Motor neuron (in vitro differentiated cells): ENCODE measurements around the gene F8. TPM values are rescaled to one million over a fixed set of nuclear protein-coding genes. Genes with fewer than 3 reads are reported as not detected.

ENCODE experiments used
- ATAC-seq, 8 experiments: fragments of 200-7000 bp; cut with Tn5 transposase; replicated peaks in 6 of 8; 2 replicates each; pipeline ENCODE4 v1.8.0; 2021; ENCODE audit warnings: mild to moderate bottlenecking in 8 of 8, moderate library complexity in 8 of 8
- H3K27ac ChIP-seq, 2 donors: fragments of 250-450 bp; sonication (Bioruptor Pico); 2 replicates each; pipeline ENCODE4 v1.9.0; 2021; ENCODE audit warnings: antibody characterized with exemption in 2 of 2, mild to moderate bottlenecking in 2 of 2, moderate library complexity in 1 of 2
- H3K4me1 ChIP-seq, 2 donors: fragments of 250-450 bp; sonication (Bioruptor Pico); replicated peaks in 1 of 2; 2 replicates each; pipeline ENCODE4 v1.6.1; 2021; ENCODE audit warnings: antibody characterized with exemption in 2 of 2, mild to moderate bottlenecking in 2 of 2, moderate library complexity in 1 of 2
- H3K4me3 ChIP-seq, 5 donors: fragments of 250-450 bp; sonication (Bioruptor Pico); 2 replicates each; pipeline ENCODE4 v1.9.0; 2021; ENCODE audit warnings: antibody characterized with exemption in 5 of 5, mild to moderate bottlenecking in 5 of 5, moderate library complexity in 4 of 5
- WGBS, 10 experiments: fragments of 450-650 bp; shearing (Covaris generic); methylation state at CpG; one replicate each; pipeline ENCODE4 v1.0.0; 2022; 5-methylcytosine and 5-hydroxymethylcytosine counted together
- in situ Hi-C, 9 experiments: fragments of 400-800 bp; cut with MboI; loops; one replicate each; pipeline ENCODE4 v1.15.0; 2021; ENCODE audit warnings: low sequenced_read_pairs in 9 of 9, low pct_unique_long_range_greater_than_20kb in 2 of 9; ENCODE audit not compliant: unreplicated experiment in 9 of 9
- total RNA-seq, 8 experiments: library from RNA; unstranded; fragments of 300-600 nt; gene quantifications; 2 replicates each; pipeline versions ENCODE4 v1.2.3 to v1.2.4, GENCODE V29; 2022

Gene F8
- 1 to 10 TPM; 1.2 to 5.3 (median 3.1) TPM for total RNA-seq

GRCh38 chrX:155022585-155022984 lies at the start of gene F8:
Gene F8, minus strand, starts transcription at chrX:155022723. Its CDS starts 171 bp downstream, at chrX:155022552.
- Histone ChIP-seq H3K4me3 (no peak within 1 kb of the TSS), H3K4me1 (no peaks in the 10 kb centered on the region), H3K27ac (no peak within 1 kb of the TSS)
- WGBS, 10 experiments, result 0 to 38% (median 0%) methylated on average over 1 of the region's 1 CpG; no CpG with 5 or more reads in 7 of the 10 experiments
- in situ Hi-C loops, result no loop called here
- ATAC-seq, result no peak

GRCh38 chrX:155071694-155072280 lies 49.3 kb upstream of the F8 start:
- Histone ChIP-seq H3K27ac (peak overlapping the region; percentile 68 to 89), H3K4me3 (peak overlapping the region; percentile 51 to 85 (median 67)), H3K4me1 (peaks cover 0 to 5% of the 10 kb centered on the region in 2 donors)
- peak in 2 of 8 experiments; percentile 5 to 9 for ATAC-seq
- 0 to 10% (median 0%) methylated on average over 1 to 7 of the region's 25 CpGs; no CpG with 5 or more reads in 5 of the 10 experiments for WGBS, 10 experiments
- in situ Hi-C loops, result no loop called here

GRCh38 chrX:155070975-155071693 lies 48.6 kb upstream of the F8 start, which contains the start of the genes BRCC3, CMC4 and MTCP1:
Gene BRCC3, plus strand, starts transcription at chrX:155071508. Its CDS starts 20 bp downstream, at chrX:155071528.
Gene CMC4, minus strand, starts transcription at chrX:155071136. Its CDS starts 7,113 bp downstream, at chrX:155064023.
Gene MTCP1, minus strand, starts transcription at chrX:155071136. Its CDS starts 5,126 bp downstream, at chrX:155066010.
- Histone ChIP-seq H3K4me3 (peak within 1 kb of the TSS; percentile 51 to 85 (median 67)), H3K27ac (peak within 1 kb of the TSS; percentile 68 to 89), H3K4me1 (peaks cover 0 to 5% of the 10 kb centered on the region in 2 donors)
- in situ Hi-C loops, result no loop called here
- peak; percentile 86 to 97 (median 96) for ATAC-seq
- WGBS, 10 experiments, result 5% methylated on average over 4 of the region's 81 CpGs; no CpG with 5 or more reads in 9 of the 10 experiments

- H3K27ac ChIP-seq, result peak overlapping the region in 1 of 2 donors; percentile 63
- ATAC-seq, result peak; percentile 5 to 10 (median 7)
Observed at GRCh38 chrX:155070663-155070974, 48.1 kb upstream of the F8 start.

GRCh38 chrX:155070038-155070437 lies 47.5 kb upstream of the F8 start:
- in situ Hi-C loops, result no loop called here
- ATAC-seq, result no peak
- Histone ChIP-seq H3K4me1 (peaks cover 0 to 5% of the 10 kb centered on the region in 2 donors), H3K27ac (no peak overlapping the region), H3K4me3 (peak overlapping the region; percentile 51 to 85 (median 67))
- WGBS, 10 experiments, result 0 to 21% (median 0%) methylated on average over 2 to 10 of the region's 12 CpGs; no CpG with 5 or more reads in 4 of the 10 experiments

More at GRCh38 chrX:155070663-155070974, 48.1 kb upstream of the F8 start:
- peak overlapping the region; percentile 51 to 85 (median 67) for H3K4me3 ChIP-seq
- peaks cover 0 to 5% of the 10 kb centered on the region in 2 donors for H3K4me1 ChIP-seq
- 0 to 40% methylated on average over 1 to 5 of the region's 16 CpGs; no CpG with 5 or more reads in 8 of the 10 experiments for WGBS, 10 experiments
- in situ Hi-C loops, result no loop called here

- Histone ChIP-seq H3K4me3 (no peak overlapping the region), H3K4me1 (peaks cover 0 to 5% of the 10 kb centered on the region in 2 donors), H3K27ac (no peak overlapping the region)
- in situ Hi-C loops, result no loop called here
- WGBS, 10 experiments, result 43 to 100% (median 57%) methylated on average over 1 of the region's 1 CpG; no CpG with 5 or more reads in 7 of the 10 experiments
- no peak for ATAC-seq
Observed at GRCh38 chrX:155069414-155069813, 46.9 kb upstream of the F8 start.

GRCh38 chrX:155068165-155068564 lies 45.6 kb upstream of the F8 start:
- no peak overlapping the region for H3K27ac ChIP-seq
- in situ Hi-C loops, result no loop called here
- ATAC-seq, result no peak
- H3K4me3 ChIP-seq, result no peak overlapping the region
- WGBS, 10 experiments, result no CpG with 5 or more reads among the region's 1 CpG
- H3K4me1 ChIP-seq, result peaks cover 0 to 5% of the 10 kb centered on the region in 2 donors

- in situ Hi-C loops, result no loop called here
- Histone ChIP-seq H3K27ac (no peak overlapping the region), H3K4me1 (peaks cover 0 to 5% of the 10 kb centered on the region in 2 donors), H3K4me3 (no peak overlapping the region)
- 35 to 85% (median 60%) methylated on average over 3 to 6 of the region's 8 CpGs; no CpG with 5 or more reads in 6 of the 10 experiments for WGBS, 10 experiments
- no peak for ATAC-seq
Observed at GRCh38 chrX:155065035-155065734, 42.7 kb upstream of the F8 start.

- Histone ChIP-seq H3K27ac (no peak overlapping the region), H3K4me3 (no peak overlapping the region), H3K4me1 (no peaks in the 10 kb centered on the region)
- 53 to 100% (median 93%) methylated on average over 1 to 4 of the region's 4 CpGs; no CpG with 5 or more reads in 3 of the 10 experiments for WGBS, 10 experiments
- no peak for ATAC-seq
- in situ Hi-C loops, result no loop called here
Observed at GRCh38 chrX:155061760-155062159, 39.2 kb upstream of the F8 start.

- WGBS, 10 experiments, result 13 to 55% methylated on average over 3 to 6 of the region's 25 CpGs; no CpG with 5 or more reads in 8 of the 10 experiments
- in situ Hi-C loops, result no loop called here
- Histone ChIP-seq H3K4me1 (no peaks in the 10 kb centered on the region), H3K27ac (no peak overlapping the region), H3K4me3 (no peak overlapping the region)
- peak in 7 of 8 experiments; percentile 25 to 99 (median 83) for ATAC-seq
Observed at GRCh38 chrX:155056877-155057792, 34.6 kb upstream of the F8 start.

- in situ Hi-C loops, result no loop called here
- Histone ChIP-seq H3K4me3 (no peak overlapping the region), H3K27ac (no peak overlapping the region), H3K4me1 (no peaks in the 10 kb centered on the region)
- WGBS, 10 experiments, result 22 to 100% (median 79%) methylated on average over 1 of the region's 1 CpG; no CpG with 5 or more reads in 6 of the 10 experiments
- ATAC-seq, result no peak
Observed at GRCh38 chrX:155056471-155056870, 33.9 kb upstream of the F8 start.

- WGBS, 10 experiments, result 40 to 100% (median 80%) methylated on average over 1 of the region's 3 CpGs; no CpG with 5 or more reads in 7 of the 10 experiments
Observed at GRCh38 chrX:155055494-155055893, 33.0 kb upstream of the F8 start.

More at GRCh38 chrX:155055494-155055893, 33.0 kb upstream of the F8 start:
- H3K4me1 ChIP-seq, result no peaks in the 10 kb centered on the region
- no peak for ATAC-seq
- no peak overlapping the region for H3K4me3 ChIP-seq
- in situ Hi-C loops, result no loop called here
- H3K27ac ChIP-seq, result no peak overlapping the region
